K562 (cell line): Measurements from ENCODE around the gene CCND3. TPM values are rescaled to one million over a fixed set of nuclear protein-coding genes. Genes with fewer than 3 reads are reported as not detected.
A peak's percentile ranks its signal among the peaks of the same experiment; 100 is the strongest.

Experiments used
- ATF1 ChIP-seq, 2 experiments: fragments of 450-650 bp in 1 of 2; IDR thresholded peaks; 2 replicates each; pipeline ENCODE4 v1.6.1; 2016; ENCODE audit warnings: missing compliant biosample characterization in 1 of 2, missing genetic modification characterization in 1 of 2
- CCAR2 ChIP-seq: fragments of 200-400 bp; formaldehyde crosslinking; IDR thresholded peaks from 2 replicates; pipeline ENCODE4 v1.6.1; 2017; ENCODE audit warnings: mild to moderate bottlenecking, low read depth, low read length
- CREBBP ChIP-seq: IDR thresholded peaks from one replicate; pipeline ENCODE4 v1.6.1; 2012; ENCODE audit warnings: low read depth, mild to moderate bottlenecking, control low read depth, inconsistent platforms, low read length
- EP400 ChIP-seq: fragments of 450-650 bp; IDR thresholded peaks from 2 replicates; pipeline ENCODE4 v1.6.1; 2017; ENCODE audit warnings: antibody characterized with exemption, mild to moderate bottlenecking, moderate library complexity
- ETV6 ChIP-seq, 3 experiments: fragments of 150-350 bp in 1 of 3; sonication (generic) in 1 of 3; formaldehyde crosslinking in 1 of 3; IDR thresholded peaks; 2 replicates each; pipeline versions ENCODE4 v1.6.1 to v1.8.0; 2014 to 2022; ENCODE audit warnings: borderline replicate concordance in 2 of 3, low read depth in 2 of 3, antibody characterized with exemption in 1 of 3, low read length in 1 of 3, mild to moderate bottlenecking in 1 of 3, missing genetic modification reagents in 1 of 3
- FOXM1 ChIP-seq, 2 experiments: fragments of 450-650 bp in 1 of 2; sonication (generic) in 1 of 2; formaldehyde crosslinking in 1 of 2; IDR thresholded peaks; 2 replicates each; pipeline versions ENCODE4 v1.6.1 to v1.9.0; 2017 to 2022; ENCODE audit warnings: low read depth in 2 of 2, mild to moderate bottlenecking in 2 of 2, missing genetic modification reagents in 1 of 2, moderate library complexity in 1 of 2
- HDAC1 ChIP-seq, 2 experiments: fragments of 450-650 bp; IDR thresholded peaks; 2 replicates each; pipeline ENCODE4 v1.6.1; 2016 to 2017; ENCODE audit warnings: inconsistent platforms in 1 of 2, mild to moderate bottlenecking in 1 of 2, moderate library complexity in 1 of 2
- KAT7 ChIP-seq: sonication (generic); formaldehyde crosslinking; IDR thresholded peaks from 2 replicates; pipeline ENCODE4 v1.8.0; 2022; ENCODE audit warnings: missing genetic modification reagents, mild to moderate bottlenecking, borderline replicate concordance
- NCOR1 ChIP-seq: fragments of 450-650 bp; IDR thresholded peaks from 2 replicates; pipeline ENCODE4 v1.6.1; 2016; ENCODE audit warnings: mild to moderate bottlenecking, moderate library complexity
- NFYB ChIP-seq: IDR thresholded peaks from 2 replicates; pipeline ENCODE4 v1.6.1; 2011; ENCODE audit warnings: mild to moderate bottlenecking, moderate library complexity; ENCODE audit not compliant: insufficient read length; ENCODE audit errors: extremely low read depth
- OTX1 ChIP-seq: fragments of 450-650 bp; formaldehyde crosslinking; IDR thresholded peaks from 2 replicates; pipeline ENCODE4 v1.4.0; 2022; ENCODE audit warnings: mild to moderate bottlenecking
- SMARCA4 ChIP-seq: fragments of 450-650 bp; IDR thresholded peaks from 2 replicates; pipeline ENCODE4 v1.6.1; 2016
- THAP7 ChIP-seq: fragments of 250-450 bp; sonication (Bioruptor Pico); IDR thresholded peaks from 2 replicates; pipeline ENCODE4 v1.5.0; 2021
- YY1 ChIP-seq, 3 experiments: IDR thresholded peaks; 2 replicates each; pipeline ENCODE4 v1.6.1; 2011; ENCODE audit warnings: low read length in 2 of 3, mild to moderate bottlenecking in 2 of 3, moderate library complexity in 2 of 3, borderline replicate concordance in 1 of 3, control low read depth in 1 of 3, low read depth in 1 of 3; ENCODE audit not compliant: insufficient read depth in 3 of 3, insufficient replicate concordance in 2 of 3, control insufficient read depth in 1 of 3, insufficient read length in 1 of 3; ENCODE audit errors: extremely low read depth in 1 of 3
- ZNF3 ChIP-seq: fragments of 250-450 bp; sonication (Bioruptor Pico); IDR thresholded peaks from 2 replicates; pipeline ENCODE4 v1.5.0; 2021; ENCODE audit warnings: mild to moderate bottlenecking, moderate library complexity
- ZNF316 ChIP-seq: fragments of 450-650 bp; IDR thresholded peaks from 2 replicates; pipeline ENCODE4 v1.6.1; 2016
- ZNF449 ChIP-seq: fragments of 250-450 bp; sonication (Bioruptor Pico); IDR thresholded peaks from 2 replicates; pipeline ENCODE4 v1.8.0; 2022; ENCODE audit warnings: moderate library complexity, mild to moderate bottlenecking, inconsistent platforms
- ZNF589 ChIP-seq: fragments of 200-800 bp; sonication (Bioruptor generic); IDR thresholded peaks from 2 replicates; pipeline ENCODE4 v1.6.1; 2016; ENCODE audit warnings: low read depth, missing genetic modification characterization, missing compliant biosample characterization
- polyA plus RNA-seq, 8 experiments: library from polyadenylated mRNA; depleted of rRNA in 4 of 8; stranded (reverse) in 5 of 8; unstranded in 3 of 8; fragments of >200 nt; fragmentation: Nextera tagmentation in 2 of 8; fragmentation: Illumina TruSeq in 1 of 8; extraction: Ambion mirVana in 2 of 8; extraction: Trizol in 1 of 8; gene quantifications; 2 replicates each; pipeline versions ENCODE4 v1.2.1 to v1.2.3, GENCODE V29; 2011 to 2014; ENCODE audit warnings: inconsistent platforms in 1 of 8, missing spikeins in 1 of 8
- total RNA-seq, 7 experiments: library from RNA; depleted of rRNA in 6 of 7; stranded (reverse); fragments of >200 nt in 6 of 7; fragmentation: Illumina TruSeq in 2 of 7; extraction: Trizol in 2 of 7; gene quantifications; 2 replicates each; pipeline versions ENCODE4 v1.2.1 to v1.2.3, GENCODE V29; 2011 to 2021; ENCODE audit warnings: low replicate concordance in 1 of 7
- TF ChIP-seq, protein P1 (sequence below), 2 experiments: fragments of 200-800 bp in 1 of 2; sonication (Bioruptor generic) in 1 of 2; sonication (generic) in 1 of 2; formaldehyde crosslinking in 1 of 2; IDR thresholded peaks in 1 of 2; conservative IDR thresholded peaks in 1 of 2; 2 replicates each; pipeline versions ENCODE4 v1.5.0 to v1.6.1; 2016 to 2020; ENCODE audit warnings: missing compliant biosample characterization in 1 of 2, missing genetic modification characterization in 1 of 2, missing genetic modification reagents in 1 of 2
- TF ChIP-seq, protein P2 (sequence below): sonication (generic); IDR thresholded peaks from 2 replicates; pipeline ENCODE4 v1.6.1; 2016

The CCND3 gene
- total and polyA plus RNA-seq, 9 of the 15 experiments (the other 6 are each of a cell fraction or from before 2014, with no cell fraction given) = 21.5 to 204 (median 97.4) TPM

- TF ChIP-seq ZNF449 (CRISPR knock-in tag) = no peak
- TF ChIP-seq, protein P1, sequence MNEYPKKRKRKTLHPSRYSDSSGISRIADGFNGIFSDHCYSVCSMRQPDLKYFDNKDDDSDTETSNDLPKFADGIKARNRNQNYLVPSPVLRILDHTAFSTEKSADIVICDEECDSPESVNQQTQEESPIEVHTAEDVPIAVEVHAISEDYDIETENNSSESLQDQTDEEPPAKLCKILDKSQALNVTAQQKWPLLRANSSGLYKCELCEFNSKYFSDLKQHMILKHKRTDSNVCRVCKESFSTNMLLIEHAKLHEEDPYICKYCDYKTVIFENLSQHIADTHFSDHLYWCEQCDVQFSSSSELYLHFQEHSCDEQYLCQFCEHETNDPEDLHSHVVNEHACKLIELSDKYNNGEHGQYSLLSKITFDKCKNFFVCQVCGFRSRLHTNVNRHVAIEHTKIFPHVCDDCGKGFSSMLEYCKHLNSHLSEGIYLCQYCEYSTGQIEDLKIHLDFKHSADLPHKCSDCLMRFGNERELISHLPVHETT (CRISPR knock-in tag; conservative IDR thresholded peaks at IDR 0.05 in 1 of 2, IDR thresholded peaks at IDR 0.05 in 1 of 2) = peak in 1 of 2 experiments; percentile 51; a peak in 1 of 4 replicates
- TF ChIP-seq OTX1 (CRISPR knock-in tag) = no peak
- TF ChIP-seq, protein P2, sequence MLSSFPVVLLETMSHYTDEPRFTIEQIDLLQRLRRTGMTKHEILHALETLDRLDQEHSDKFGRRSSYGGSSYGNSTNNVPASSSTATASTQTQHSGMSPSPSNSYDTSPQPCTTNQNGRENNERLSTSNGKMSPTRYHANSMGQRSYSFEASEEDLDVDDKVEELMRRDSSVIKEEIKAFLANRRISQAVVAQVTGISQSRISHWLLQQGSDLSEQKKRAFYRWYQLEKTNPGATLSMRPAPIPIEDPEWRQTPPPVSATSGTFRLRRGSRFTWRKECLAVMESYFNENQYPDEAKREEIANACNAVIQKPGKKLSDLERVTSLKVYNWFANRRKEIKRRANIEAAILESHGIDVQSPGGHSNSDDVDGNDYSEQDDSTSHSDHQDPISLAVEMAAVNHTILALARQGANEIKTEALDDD = peak; percentile 90
- TF ChIP-seq SMARCA4 = peak; percentile 42
- TF ChIP-seq THAP7 (CRISPR knock-in tag) = 0 out of 2 replicates have a peak, but pooled peaks have one; percentile 63
- peak in 1 of 3 experiments; percentile 5 for TF ChIP-seq YY1 (IDR thresholded peaks at IDR 0.05; ENCODE audit: borderline replicate concordance in 1 of 3, control insufficient read depth in 1 of 3, extremely low read depth in 1 of 3, insufficient read depth in 3 of 3, insufficient read length in 1 of 3, insufficient replicate concordance in 2 of 3, low read depth in 1 of 3, low read length in 2 of 3)
- peak; percentile 89 for TF ChIP-seq ZNF316
- TF ChIP-seq CREBBP = no peak
- TF ChIP-seq KAT7 (CRISPR knock-in tag) = peak; percentile 23; the same call in 1 of the 2 replicates
- no peak for TF ChIP-seq NCOR1
- TF ChIP-seq EP400 = peak; percentile 6; the same call in 1 of the 2 replicates
- peak; percentile 71; the same call in 1 of the 2 replicates for TF ChIP-seq ZNF589 (CRISPR knock-in tag)
- no peak for TF ChIP-seq ATF1 (CRISPR knock-in tag; IDR thresholded peaks at IDR 0.05)
- peak; percentile 8; the same call in 1 of the 2 replicates for TF ChIP-seq ATF1 (tag; IDR thresholded peaks at IDR 0.05)
- TF ChIP-seq CCAR2 = no peak
- peak in 1 of 2 experiments; percentile 31; a peak in 1 of 4 replicates for TF ChIP-seq HDAC1 (IDR thresholded peaks at IDR 0.05)
- TF ChIP-seq ETV6 (IDR thresholded peaks at IDR 0.05; ENCODE audit: borderline replicate concordance in 1 of 2, low read depth in 2 of 2, low read length in 1 of 2) = no peak
- TF ChIP-seq ETV6 (CRISPR knock-in tag; IDR thresholded peaks at IDR 0.05; ENCODE audit: borderline replicate concordance) = no peak
- TF ChIP-seq NFYB = no peak
- peak; percentile 94 for TF ChIP-seq ZNF3 (CRISPR knock-in tag)
- TF ChIP-seq FOXM1 (IDR thresholded peaks at IDR 0.05; ENCODE audit: low read depth) = peak; percentile 36; the same call in 1 of the 2 replicates
- no peak for TF ChIP-seq FOXM1 (CRISPR knock-in tag; IDR thresholded peaks at IDR 0.05; ENCODE audit: low read depth)
Observed at GRCh38 chr6:41942067-41942851, 651 bp upstream of the CCND3 start (continued).
